GM21717 (cell line): Measurements from ENCODE around the gene AUTS2.

Source experiments
- ATAC-seq: cut with Tn5 transposase; IDR thresholded peaks from one replicate; pipeline ENCODE4 v1.9.1; 2021; ENCODE audit warnings: mild to moderate bottlenecking, moderate library complexity; ENCODE audit not compliant: unreplicated experiment

Gene AUTS2

DNA sequence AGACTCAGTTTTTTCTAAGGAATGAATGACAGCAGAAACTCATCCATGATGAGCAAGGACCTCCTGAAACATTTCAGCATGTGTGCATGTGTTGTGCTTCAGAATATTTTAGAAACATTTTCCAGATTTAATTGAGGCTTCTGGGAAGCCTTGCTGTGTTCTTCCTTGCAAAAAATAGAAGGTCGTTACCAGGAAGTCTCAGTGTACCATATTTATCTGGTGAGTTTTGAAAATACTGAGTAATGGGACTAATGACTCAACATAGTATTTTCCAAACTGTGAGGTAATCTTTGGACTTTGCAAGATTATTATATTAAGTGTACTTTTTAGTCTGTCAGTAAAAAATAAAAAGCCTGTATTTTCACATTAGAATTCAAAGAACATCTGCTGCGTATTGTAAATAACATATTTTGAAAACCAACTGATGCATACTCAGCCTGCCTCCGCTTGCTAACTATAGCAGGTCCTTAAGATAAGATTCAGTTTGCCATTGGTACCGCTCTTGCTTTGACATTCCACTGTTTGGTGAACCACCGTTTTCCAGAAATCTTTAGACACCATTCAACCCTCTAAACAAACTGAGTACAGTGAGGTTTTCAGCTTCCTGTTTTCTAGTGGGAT, 794.1 kb downstream of the AUTS2 start:
- no peak for ATAC-seq

DNA sequence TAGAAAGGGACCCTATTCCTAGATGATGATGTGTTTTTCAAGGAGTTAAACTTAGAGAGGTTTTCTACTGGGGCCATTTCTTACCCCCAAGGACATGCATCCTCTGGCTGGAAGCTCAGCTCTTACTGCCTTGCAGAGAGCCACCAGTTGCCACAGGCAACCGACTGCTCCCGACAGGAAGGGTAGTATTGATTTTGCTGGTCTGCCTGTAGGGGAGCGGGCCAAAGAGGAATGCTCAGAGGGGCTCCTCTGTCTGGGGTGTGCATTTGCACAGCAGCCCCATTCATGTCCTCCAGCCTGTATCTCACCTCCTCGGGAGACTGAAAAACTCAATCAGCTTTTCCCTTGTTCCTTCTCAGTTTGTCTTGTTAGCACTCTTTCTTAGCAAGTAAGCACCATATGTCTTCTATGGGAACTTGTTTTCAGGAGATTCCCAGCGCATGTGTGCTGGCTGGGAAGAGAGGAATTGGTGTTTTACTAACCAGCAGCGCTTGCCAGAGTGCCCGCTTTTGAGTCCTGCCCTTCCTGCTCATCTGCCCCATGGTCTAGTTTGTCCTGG, 794.7 kb downstream of the AUTS2 start:
- no peak for ATAC-seq

DNA sequence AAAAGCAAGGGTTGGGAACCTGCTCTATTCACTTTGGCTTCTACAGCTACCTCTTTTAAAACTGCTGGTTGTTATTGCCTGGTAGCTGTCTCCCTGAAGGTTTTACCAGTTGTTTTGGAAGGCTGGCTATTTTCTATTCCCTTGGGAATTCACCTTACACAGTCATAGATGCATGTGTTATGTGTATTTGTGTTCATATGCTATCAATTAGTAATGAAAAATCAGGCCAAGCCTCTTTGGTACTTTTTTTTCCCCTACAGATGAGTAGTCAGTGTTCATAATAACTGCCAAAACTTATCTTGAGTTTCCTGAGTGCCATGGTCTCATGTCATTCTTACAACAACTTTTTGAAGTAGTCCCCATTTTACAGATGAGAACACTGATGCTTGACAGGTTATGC, 795.7 kb downstream of the AUTS2 start:
- ATAC-seq, result no peak

DNA sequence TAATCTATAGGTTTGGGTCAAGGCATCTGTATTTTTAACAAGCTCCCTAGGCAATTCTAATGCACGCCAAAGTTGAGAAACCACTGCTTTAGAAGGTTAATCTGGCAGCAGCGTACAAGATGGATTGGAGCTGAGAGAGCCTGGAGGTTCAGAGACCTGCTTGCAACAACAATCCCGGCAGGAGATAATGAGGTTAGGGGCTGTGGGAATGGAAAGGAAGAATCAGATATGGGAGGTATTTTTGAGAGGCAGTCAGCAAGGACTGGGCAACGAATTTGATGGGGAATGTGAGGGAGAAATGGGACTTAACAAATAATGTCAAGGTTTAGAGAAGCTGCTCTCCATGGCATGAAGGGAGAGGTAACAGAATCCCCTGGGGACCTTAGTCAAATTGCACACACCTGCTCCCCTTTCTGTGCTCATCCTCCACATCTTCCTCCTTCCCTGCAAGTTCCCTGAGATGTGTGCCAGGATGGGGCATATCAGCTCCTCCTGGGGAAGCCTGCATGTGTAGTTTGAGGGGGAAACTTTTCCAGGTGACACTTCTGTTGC, 802.6 kb downstream of the AUTS2 start:
- no peak for ATAC-seq

DNA sequence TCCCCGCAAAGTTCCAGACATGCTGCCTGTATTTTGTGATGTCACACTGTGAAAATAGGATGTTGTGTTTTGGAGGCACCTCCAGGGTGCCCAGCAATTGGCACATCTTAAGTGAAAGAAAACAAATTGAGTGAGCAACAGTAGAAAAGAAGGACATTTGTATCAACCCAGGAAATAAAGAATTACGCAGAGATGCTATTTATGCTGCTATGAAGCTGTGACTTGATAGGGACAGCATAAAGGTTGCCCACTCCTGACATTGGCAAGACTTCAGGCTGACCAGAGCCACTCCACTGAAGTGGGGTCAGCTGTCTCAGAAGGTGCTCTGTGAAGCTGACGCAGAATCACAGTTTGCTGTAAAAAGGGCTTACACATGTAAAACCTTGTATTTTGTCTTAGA, 803.8 kb downstream of the AUTS2 start:
- no peak for ATAC-seq

DNA sequence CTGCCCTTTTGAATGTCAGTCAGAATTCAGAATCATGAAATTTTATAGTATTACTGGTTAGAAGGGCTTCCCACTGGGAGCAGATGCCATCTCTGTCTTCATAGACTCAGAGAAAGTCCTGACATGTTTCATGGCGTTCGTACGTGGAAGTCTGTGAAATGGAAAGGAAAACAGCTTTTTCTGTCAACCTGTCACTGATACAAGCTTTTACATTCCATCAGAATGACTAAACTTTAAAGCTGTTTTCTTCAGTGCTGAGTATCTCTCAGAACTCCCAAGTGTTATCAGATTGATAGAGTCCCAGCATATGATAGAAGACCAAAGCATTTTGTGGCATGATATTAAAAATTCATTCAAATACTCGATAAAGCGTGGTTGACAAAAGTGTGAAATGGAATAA, 807.0 kb downstream of the AUTS2 start:
- ATAC-seq, result no peak

DNA sequence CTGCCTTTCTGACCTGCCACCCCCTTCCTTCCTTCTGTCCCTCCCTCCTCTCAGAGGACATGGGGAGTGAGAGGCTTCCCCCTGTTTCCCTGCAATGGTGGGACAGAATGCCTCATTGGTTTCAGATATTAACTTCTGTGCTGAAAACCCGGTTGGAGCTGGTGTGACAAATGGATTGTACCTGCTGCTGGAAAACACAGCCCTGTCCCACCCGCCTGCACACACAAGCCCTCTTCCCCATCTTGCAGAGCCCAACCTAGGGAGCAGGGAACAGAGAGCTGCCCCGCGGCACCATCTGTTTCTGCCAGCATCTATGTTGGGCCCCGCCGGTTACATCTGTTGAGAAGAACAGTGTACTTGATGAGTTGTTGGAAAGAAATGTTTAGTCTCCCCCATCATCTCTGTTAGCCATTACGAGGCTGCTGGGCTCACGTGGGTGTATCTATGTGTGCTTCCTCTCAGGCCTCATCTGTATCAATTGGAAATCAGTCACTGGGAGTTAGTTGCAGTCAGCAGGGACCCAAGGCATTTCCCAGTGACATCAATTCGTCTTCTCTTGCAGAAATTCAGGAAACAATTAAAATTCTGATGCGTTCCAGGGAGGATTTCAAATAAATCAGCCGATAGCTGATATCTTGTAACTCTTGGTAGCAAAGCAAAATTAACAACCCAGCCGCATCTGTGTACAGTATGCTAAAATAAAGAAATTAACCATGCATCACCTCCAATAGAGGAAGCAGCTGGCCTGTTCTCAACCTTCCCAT, 808.1 kb downstream of the AUTS2 start:
- no peak for ATAC-seq

DNA sequence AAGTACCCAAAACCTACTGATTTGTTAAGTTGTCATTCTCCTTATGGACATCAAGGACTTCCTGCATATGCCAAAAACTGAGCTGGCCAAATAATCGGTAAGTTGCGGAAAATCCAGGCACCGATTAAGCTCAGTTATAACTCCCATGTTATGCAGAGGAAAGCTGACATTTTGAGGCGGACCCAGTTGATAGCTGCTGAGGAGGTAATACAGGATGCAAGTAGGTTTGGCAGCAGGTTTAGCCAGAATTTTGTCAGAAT, 808.6 kb downstream of the AUTS2 start:
- no peak for ATAC-seq

DNA sequence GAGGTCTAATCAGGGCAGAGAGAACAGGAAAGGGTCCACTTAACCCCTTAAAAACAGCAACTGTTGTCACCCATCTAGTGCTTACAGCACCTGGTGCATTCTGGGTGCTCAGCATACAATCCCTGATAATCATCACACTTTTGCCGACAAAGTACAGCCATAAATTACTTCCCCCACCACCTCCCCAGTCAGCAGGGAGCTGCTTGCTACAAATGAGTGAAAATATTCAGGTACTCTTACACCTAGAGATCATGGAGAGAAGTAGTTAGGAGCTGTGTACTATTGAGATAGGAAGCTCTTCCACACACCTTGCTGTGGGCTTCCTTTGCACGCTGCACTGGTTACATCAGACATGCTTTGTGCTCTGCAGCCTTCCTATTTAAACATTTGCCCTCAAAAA, 810.2 kb downstream of the AUTS2 start:
- ATAC-seq, result no peak

DNA sequence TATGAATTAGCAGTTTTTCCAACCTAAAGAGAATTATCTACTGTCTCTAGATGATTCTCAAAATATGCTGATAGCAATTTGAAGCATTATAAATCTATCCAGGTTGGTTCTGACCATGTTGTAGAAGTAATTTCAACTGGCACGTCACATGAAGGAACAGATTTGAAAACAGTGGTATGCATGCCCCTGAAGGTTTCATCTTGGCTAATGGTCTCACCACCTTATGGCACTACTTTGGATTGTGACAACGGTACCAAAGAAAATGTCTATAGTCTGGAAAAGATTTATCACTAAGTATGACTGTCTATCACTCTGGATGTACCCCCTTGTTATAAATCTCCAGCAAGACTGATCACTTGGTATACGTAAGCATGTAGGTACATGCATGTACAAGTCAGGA, 810.6 kb downstream of the AUTS2 start:
- no peak for ATAC-seq

DNA sequence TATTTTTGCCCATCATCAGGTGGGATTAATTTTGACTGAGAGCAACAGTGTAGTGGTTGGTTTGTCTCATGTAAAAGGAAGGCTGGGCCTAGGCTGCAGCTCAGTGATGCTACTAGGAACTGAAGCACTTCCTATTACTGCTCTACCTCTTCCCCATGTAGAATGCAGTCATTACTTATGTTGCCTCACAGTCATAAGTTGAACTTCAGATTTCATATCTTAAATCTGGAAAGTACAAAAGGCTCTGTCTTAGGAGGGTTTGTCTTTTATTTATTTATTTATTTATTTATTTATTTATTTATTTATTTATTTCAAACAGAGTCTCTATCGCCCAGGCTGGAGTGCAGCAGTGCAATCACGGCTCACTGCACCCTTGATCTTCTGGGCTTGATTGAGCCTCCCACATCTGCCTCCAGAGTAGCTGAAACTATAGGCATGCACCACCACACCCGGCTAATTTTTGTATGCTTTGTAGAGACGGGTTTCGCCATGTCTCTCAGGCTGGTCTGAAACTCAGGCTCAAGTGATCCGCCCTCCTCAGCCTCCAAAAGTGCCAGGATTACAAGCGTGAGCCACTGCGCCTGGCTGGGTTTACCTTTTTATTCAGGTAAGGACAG, 812.0 kb downstream of the AUTS2 start:
- peak; percentile 62 for ATAC-seq

DNA sequence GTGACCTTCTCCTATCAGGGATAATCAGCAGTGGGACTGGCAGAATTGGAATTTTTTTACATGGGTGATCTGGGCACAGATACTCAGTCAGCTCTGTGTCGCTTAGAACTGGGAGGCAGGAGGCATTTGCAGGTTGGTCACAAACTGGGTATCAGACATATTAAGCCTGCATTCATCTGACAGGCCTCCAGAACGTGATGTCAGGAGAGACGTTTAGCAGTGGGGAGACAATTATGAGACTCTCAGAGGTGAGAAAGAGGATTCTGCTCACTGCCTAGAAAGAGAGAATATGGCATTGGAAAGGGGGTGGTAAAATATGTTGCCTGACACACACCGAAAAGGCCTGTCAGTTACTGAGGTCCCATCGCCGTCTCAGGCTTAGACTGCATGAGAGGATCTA, 816.1 kb downstream of the AUTS2 start:
- ATAC-seq, result no peak

DNA sequence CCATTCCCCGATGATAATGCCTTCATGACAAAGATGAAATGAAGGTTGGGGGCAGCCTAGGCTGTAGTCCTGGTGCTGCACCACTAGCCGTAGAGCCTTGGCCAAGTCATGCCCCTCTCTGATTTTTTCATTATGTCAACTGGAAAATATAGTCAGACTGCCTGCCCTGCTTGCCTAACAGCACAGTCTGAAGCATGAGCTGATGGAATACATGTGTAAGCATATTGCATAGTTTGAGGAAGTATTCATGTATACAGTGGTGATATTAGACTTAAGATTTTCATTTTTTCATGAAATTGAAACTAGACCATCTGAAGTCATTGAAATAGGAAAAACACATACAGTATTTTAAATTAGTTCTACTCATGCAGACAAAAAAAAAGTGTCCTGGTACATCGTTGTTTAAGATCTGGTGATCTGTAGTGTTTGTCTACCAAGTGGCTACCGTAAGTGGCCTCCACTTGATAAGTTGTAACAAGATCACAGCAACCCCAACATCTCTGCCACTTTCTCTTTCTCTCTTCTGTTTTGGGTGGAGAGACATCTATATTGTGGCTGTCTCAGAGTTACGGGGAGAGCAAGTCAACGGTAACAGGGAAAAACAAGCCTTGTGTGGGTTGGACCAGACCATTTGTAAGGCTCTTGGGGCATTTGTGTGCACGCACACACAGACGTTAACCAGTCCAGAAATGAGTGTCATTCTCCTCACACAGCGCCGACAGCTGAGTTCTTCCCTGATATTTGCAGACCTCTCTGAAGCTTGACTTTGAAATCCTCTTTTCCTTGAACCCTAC, 817.1 kb downstream of the AUTS2 start:
- ATAC-seq, result peak; percentile 75

DNA sequence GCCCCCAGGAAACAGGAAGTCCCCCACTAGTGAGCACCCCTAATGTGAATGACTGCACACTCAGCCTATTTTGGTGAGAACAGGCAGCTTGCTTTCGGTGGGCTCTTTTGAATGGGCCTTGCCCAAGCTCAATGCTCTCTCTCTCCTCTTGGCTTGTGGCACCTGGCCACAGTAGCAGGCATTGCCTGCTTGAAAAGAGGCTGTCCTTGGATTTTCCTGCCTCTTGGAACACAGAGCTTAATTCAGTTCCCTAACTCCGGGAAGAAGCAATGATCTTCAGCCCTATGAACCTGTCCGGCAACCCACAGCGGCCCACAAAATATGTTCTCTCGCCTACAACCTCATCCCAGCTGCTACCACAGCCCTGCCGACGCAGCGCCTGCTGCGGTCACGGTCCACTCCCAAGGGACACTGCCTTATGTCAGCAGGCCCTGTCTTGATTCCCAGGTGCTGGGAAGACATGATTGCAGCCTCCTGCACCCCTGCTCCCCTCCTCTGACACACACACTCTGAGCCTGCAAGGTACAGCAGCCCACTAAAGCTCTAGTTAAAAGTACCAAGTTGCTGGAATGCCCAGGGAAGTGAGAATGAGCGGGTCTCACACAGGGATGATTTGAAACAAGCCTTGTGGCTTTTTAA, 818.2 kb downstream of the AUTS2 start:
- ATAC-seq, result no peak

DNA sequence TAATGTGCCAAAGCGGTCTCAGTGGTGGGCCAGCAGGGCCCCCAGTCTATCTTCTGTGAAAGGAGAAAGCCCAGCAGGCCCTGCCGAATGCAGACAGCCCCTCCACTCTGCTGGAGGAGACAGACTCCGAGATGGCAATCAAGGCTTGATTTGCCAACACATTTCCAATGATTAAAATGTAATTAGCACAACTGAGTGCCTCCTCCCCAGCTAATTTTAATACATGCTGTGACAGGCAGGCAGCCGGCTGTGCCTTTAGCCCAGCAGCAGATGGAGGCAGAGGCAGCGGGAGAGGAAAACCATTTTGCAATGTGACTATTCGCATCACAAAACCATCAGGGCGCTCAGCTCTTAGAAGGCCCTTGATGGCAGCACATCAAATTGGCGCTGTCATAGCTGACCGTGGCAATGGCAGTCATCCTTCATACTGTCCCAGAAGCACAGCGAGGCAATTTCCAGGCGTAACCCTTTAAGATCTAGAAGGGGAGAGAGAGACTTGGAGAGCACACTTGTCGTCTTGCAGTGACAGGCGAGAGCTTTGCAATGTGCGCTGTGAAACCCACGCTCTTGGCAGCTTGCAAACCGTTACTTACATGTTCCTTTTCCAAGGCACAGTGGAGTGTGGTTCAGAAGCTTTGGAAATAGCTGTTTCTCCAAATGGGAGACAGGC, 818.8 kb downstream of the AUTS2 start:
- ATAC-seq, result no peak

DNA sequence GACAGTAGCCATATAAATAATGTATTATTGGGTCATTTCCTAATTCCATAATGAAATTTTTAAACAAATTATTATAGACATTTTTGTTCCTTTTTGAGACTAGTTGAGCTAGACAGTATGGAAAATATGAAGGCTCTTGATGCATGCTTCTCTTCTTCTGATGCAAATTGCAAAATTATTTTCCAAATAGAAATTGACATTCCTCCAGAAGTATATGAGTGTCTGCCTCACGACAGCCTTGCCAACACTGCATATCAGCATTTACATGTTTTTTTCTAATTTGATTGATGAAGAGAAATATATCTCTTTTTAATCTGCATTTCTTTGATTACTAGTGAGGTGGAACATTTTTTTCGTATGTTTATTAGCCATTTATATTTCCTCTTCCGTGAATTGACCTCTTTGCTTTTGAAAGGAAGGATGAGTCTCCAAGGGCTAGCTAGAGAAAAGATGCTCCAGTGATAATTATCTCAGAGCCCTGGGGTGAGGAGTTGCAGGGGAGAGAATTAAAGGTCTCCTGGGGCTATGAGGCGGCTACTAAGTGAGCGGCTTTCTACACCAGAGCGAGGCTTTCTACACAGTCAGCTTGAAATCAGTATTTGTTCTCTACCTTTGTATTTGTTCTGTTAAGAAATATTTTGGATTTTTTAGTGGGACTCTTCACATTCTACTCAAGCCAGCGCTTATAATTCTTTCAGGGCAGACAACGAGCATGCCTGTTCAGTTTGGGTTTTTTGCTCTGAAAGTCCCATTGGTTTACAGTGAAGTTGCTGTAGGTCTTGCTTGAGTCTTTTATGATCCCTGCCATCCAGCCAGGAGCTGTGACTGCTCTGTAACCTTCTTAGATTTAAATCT, 821.5 kb downstream of the AUTS2 start:
- no peak for ATAC-seq

DNA sequence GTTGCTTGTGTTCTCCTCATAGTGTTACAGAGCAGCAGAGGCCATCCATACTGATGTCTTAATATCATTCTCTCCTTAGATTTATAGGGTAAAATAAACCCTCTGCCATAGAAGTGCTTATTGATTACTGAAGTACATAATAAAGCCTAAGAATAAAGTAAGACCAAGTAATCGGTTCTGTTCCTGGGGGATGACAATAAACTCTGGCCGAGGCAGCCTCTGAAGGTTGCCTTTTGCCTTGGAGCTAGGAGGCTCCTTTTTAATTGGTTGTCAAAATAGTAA, 822.0 kb downstream of the AUTS2 start:
- no peak for ATAC-seq

DNA sequence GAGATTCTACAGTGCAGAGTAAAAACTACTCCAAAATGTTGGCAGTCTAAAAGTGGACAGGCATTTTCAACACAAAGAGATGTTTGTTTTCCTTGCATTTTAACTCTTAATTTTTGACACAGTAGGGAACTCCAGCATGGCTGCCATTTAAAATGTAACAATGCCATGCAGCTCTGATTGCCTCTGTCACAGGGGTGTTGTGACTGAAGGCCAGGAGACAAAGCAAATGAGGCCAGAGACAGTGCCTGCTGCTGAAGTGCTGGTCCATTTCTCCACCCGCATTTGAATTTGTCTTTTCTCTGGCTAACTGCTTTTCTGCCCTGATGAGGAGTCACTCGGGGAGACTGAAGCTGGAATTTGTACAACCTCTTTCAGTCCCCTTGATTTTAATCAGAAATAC, 823.0 kb downstream of the AUTS2 start:
- no peak for ATAC-seq

DNA sequence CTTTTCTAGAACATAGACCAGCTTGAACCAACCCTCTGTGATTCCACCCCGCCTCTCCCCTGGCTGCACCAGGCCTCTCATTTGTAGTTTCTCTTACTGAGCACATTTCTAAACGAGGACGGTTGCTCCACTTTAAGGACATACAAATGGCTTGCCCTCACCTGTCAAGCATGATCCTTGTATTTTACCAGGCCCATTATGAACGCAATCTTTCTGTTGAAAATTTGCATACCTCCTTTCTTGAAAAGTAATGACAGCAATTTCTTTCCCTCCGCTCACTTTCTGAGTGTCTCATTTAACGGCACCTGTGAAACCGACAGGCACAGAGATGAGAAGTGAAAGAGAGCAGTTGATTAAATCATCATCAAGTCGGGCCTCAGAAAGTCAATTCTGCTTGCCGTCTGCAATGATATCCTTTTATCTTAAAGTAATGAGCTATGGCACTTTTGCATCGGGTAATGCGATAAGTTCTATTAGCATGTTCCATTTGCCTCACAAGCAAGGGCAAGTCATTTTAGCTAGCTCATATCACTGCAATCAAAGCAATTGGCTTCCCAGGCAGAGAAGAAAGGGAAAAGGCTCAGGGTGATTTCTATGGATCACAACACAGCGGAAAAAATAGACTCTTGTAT, 828.1 kb downstream of the AUTS2 start:
- ATAC-seq, result no peak
